ENCODE measurements around the gene RXFP3. TPM values are rescaled to one million over a fixed set of nuclear protein-coding genes. Genes with fewer than 3 reads are reported as not detected.

Gene RXFP3
- polyA plus RNA-seq, 1 donor (not counting 4 experiments of a cell fraction or from before 2014, with no cell fraction given), result not detected

- H3K9me3 ChIP-seq (ENCODE audit: control insufficient read depth, low read depth, low read length), result no peaks in the 10 kb centered on the region
- dilution Hi-C loops (cut with MboI; ENCODE audit: extremely low pct_ligation_motif_present, low sequenced_read_pairs), result no loop called here
- no peak for TF ChIP-seq CTCF (optimal IDR thresholded peaks at IDR 0.05 in 1 of 3, IDR thresholded peaks at IDR 0.05 in 1 of 3, conservative IDR thresholded peaks at IDR 0.05 in 1 of 3; ENCODE audit: extremely low read depth in 1 of 3, insufficient read depth in 2 of 3, low read length in 3 of 3)
Observed at GRCh38 chr5:33984178-33984577, 48.0 kb downstream of the RXFP3 start.

GRCh38 chr5:33984671-33985124 is 48.5 kb downstream of the RXFP3 start, which contains the start of gene SLC45A2:
SLC45A2 (minus strand) TSS chr5:33984693; CDS start chr5:33984583, 110 bp downstream.
- H3K9me1 ChIP-seq (ENCODE audit: control insufficient read depth, extremely low read depth, insufficient read depth, low read length), result no peaks in the 10 kb centered on the region
- H3K4me3 ChIP-seq (ENCODE audit: control insufficient read depth in 2 of 3, extremely low read depth in 1 of 3, insufficient read depth in 2 of 3, low read depth in 1 of 3, low read length in 3 of 3), result no peak within 1 kb of the TSS
- H3K9me3 ChIP-seq (ENCODE audit: control insufficient read depth, low read depth, low read length), result no peaks in the 10 kb centered on the region
- FAIRE-seq (no peak), DNase-seq (ENCODE audit: low read depth, low spot score) (no peak)
- H3K4me2 ChIP-seq (ENCODE audit: control insufficient read depth, extremely low read depth, insufficient read depth, low read depth, low read length), result no peak within 1 kb of the TSS
- H2AFZ ChIP-seq (ENCODE audit: control insufficient read depth, low read length), result no peak within 1 kb of the TSS
- H3K79me2 ChIP-seq (ENCODE audit: control insufficient read depth, insufficient read depth, low read length), result no peaks in the 10 kb centered on the region
- peaks cover 6 to 7% of the 10 kb centered on the region in 2 experiments for H3K36me3 ChIP-seq (ENCODE audit: control insufficient read depth in 2 of 2, extremely low read depth in 1 of 2, insufficient read depth in 2 of 2, low read length in 2 of 2)
- dilution Hi-C loops (cut with MboI; ENCODE audit: extremely low pct_ligation_motif_present, low sequenced_read_pairs), result no loop called here
- H3K4me1 ChIP-seq (ENCODE audit: control insufficient read depth, extremely low read depth, insufficient read depth, low read length), result no peaks in the 10 kb centered on the region
- H3K27me3 ChIP-seq (ENCODE audit: control insufficient read depth, extremely low read depth, insufficient read depth, low read length), result no peaks in the 10 kb centered on the region
- no peaks in the 10 kb centered on the region for H4K20me1 ChIP-seq (ENCODE audit: control insufficient read depth, extremely low read depth, insufficient read depth, low read length)
- no peak within 1 kb of the TSS for H3K9ac ChIP-seq (ENCODE audit: control insufficient read depth, extremely low read depth, insufficient read depth, low read length)
- H3K27ac ChIP-seq (ENCODE audit: control insufficient read depth, insufficient read depth, low read length), result no peak within 1 kb of the TSS
- TF ChIP-seq EZH2 (IDR thresholded peaks at IDR 0.05; ENCODE audit: low read length) (no peak), CTCF (optimal IDR thresholded peaks at IDR 0.05 in 1 of 3, IDR thresholded peaks at IDR 0.05 in 1 of 3, conservative IDR thresholded peaks at IDR 0.05 in 1 of 3; ENCODE audit: extremely low read depth in 1 of 3, insufficient read depth in 2 of 3, low read length in 3 of 3) (no peak)

More at GRCh38 chr5:33984178-33984577, 48.0 kb downstream of the RXFP3 start:
- no peaks in the 10 kb centered on the region for H4K20me1 ChIP-seq (ENCODE audit: control insufficient read depth, extremely low read depth, insufficient read depth, low read length)
- no peaks in the 10 kb centered on the region for H3K27me3 ChIP-seq (ENCODE audit: control insufficient read depth, extremely low read depth, insufficient read depth, low read length)
- no peak overlapping the region for H3K9ac ChIP-seq (ENCODE audit: control insufficient read depth, extremely low read depth, insufficient read depth, low read length)
- no peak for FAIRE-seq
- no peaks in the 10 kb centered on the region for H3K9me1 ChIP-seq (ENCODE audit: control insufficient read depth, extremely low read depth, insufficient read depth, low read length)
- no peak overlapping the region for H2AFZ ChIP-seq (ENCODE audit: control insufficient read depth, low read length)
- no peak overlapping the region for H3K4me3 ChIP-seq (ENCODE audit: control insufficient read depth in 2 of 3, extremely low read depth in 1 of 3, insufficient read depth in 2 of 3, low read depth in 1 of 3, low read length in 3 of 3)
- no peaks in the 10 kb centered on the region for H3K79me2 ChIP-seq (ENCODE audit: control insufficient read depth, insufficient read depth, low read length)
- H3K27ac ChIP-seq (ENCODE audit: control insufficient read depth, insufficient read depth, low read length), result no peak overlapping the region
- no peak overlapping the region for H3K4me2 ChIP-seq (ENCODE audit: control insufficient read depth, extremely low read depth, insufficient read depth, low read depth, low read length)
- H3K4me1 ChIP-seq (ENCODE audit: control insufficient read depth, extremely low read depth, insufficient read depth, low read length), result no peaks in the 10 kb centered on the region
- H3K36me3 ChIP-seq (ENCODE audit: control insufficient read depth in 2 of 2, extremely low read depth in 1 of 2, insufficient read depth in 2 of 2, low read length in 2 of 2), result peaks cover 6 to 7% of the 10 kb centered on the region in 2 experiments
- DNase-seq (ENCODE audit: low read depth, low spot score), result no peak

Data from keratinocyte (primary cell).